ENCODE measurements around the gene MRPS5. TPM values are rescaled to one million over a fixed set of nuclear protein-coding genes. Genes with fewer than 3 reads are reported as not detected.

Gene MRPS5
- total and polyA plus RNA-seq, 2 donors from 2014 or later: 53.1 to 118 TPM

DNA sequence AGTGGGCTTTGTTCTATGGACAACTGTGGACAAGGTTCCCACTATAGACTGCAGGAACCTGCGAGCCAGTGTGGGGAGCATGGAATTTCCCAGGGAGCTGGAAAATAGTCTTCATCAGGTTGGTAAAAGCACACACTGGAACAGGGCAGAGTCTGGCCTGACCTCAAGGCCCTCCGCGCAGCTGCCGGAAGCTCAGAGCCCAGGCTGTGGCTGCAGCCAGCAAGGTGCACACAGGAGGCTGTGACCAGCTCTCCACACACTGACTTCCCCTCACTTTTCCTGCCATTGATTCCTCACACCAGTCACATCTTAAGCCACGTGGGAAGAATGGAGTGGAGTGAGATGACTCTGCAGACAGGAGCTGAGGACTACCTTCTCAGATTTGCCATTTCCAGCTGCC is 77.0 kb downstream of the MRPS5 start:
- peak overlapping the region in 1 of 3 donors; percentile 8 for H3K9ac ChIP-seq (ENCODE audit: low read length in 3 of 3)
- intact Hi-C loops (cut with DNase I): no loop called here
- no peak for FAIRE-seq
- no peaks in the 10 kb centered on the region for H3K9me3 ChIP-seq (ENCODE audit: control insufficient read depth in 2 of 3, insufficient read depth in 1 of 3, low read length in 3 of 3)
- no peaks in the 10 kb centered on the region for H3K27me3 ChIP-seq (ENCODE audit: control insufficient read depth, insufficient read depth, low read length)
- H3K4me3 ChIP-seq (ENCODE audit: low read length in 3 of 3): no peak overlapping the region
- H3K4me1 ChIP-seq (ENCODE audit: control insufficient read depth in 2 of 3, insufficient read depth in 2 of 3, low read depth in 1 of 3, low read length in 3 of 3): peaks cover 0 to 31% (median 28%) of the 10 kb centered on the region in 3 donors
- TF ChIP-seq, protein P1, sequence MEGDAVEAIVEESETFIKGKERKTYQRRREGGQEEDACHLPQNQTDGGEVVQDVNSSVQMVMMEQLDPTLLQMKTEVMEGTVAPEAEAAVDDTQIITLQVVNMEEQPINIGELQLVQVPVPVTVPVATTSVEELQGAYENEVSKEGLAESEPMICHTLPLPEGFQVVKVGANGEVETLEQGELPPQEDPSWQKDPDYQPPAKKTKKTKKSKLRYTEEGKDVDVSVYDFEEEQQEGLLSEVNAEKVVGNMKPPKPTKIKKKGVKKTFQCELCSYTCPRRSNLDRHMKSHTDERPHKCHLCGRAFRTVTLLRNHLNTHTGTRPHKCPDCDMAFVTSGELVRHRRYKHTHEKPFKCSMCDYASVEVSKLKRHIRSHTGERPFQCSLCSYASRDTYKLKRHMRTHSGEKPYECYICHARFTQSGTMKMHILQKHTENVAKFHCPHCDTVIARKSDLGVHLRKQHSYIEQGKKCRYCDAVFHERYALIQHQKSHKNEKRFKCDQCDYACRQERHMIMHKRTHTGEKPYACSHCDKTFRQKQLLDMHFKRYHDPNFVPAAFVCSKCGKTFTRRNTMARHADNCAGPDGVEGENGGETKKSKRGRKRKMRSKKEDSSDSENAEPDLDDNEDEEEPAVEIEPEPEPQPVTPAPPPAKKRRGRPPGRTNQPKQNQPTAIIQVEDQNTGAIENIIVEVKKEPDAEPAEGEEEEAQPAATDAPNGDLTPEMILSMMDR (IDR thresholded peaks at IDR 0.05; ENCODE audit: borderline replicate concordance, extremely low read depth, insufficient read depth): no peak
- H3K36me3 ChIP-seq (ENCODE audit: control insufficient read depth in 2 of 3, insufficient read depth in 3 of 3, low read length in 3 of 3): peaks cover 0 to 12% (median 2%) of the 10 kb centered on the region in 3 donors
- peak in 1 of 5 donors; percentile 66 for DNase-seq
- H3K27ac ChIP-seq (ENCODE audit: low read depth in 2 of 2, low read length in 2 of 2): peak overlapping the region; percentile 34 to 83

DNA sequence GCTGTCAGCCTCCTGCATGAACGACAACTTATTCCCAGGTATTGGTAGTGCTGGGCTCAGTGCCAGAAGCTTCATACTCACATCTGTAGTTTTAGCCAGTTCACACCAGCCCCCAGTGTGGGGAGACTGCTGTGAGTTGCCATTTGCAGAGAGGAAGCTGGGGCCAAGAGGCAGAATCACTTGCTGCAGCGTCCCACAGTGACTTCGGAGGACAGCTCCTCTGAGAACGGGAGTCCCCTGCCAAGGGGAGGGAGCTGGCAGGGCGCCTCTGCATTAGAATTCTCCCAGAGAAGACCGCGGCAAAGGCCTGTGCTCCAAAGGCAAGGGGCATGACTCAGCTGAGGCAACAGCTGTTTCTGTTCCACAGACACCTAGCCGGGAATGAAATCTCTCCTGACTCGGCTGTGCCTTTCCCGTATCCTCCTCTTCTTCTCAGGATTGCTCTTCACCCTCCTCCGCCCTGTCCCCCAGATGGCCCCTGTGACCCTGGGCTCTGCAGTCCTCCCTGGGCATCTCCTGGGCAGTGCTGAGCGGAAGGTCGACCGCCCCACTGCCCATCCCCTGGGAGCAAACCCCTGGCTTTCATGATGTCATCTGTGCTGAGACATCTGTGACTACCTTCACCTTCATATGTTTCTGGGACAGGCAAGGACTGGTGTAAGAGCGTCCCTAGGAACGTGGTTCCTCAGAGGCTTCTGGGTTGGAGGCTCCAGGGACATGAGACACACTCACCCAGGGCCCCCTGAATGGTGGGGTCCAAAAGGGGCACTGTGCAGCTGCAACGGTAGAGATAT is 78.1 kb downstream of the MRPS5 start:
- TF ChIP-seq, protein P1 (IDR thresholded peaks at IDR 0.05; ENCODE audit: borderline replicate concordance, extremely low read depth, insufficient read depth): no peak
- intact Hi-C loops (cut with DNase I): no loop called here
- H3K9me3 ChIP-seq (ENCODE audit: control insufficient read depth in 2 of 3, insufficient read depth in 1 of 3, low read length in 3 of 3): peaks cover 0 to 1% (median 0%) of the 10 kb centered on the region in 3 donors
- FAIRE-seq: no peak
- peaks cover 0 to 28% (median 28%) of the 10 kb centered on the region in 3 donors for H3K4me1 ChIP-seq (ENCODE audit: control insufficient read depth in 2 of 3, insufficient read depth in 2 of 3, low read depth in 1 of 3, low read length in 3 of 3)
- no peaks in the 10 kb centered on the region for H3K27me3 ChIP-seq (ENCODE audit: control insufficient read depth, insufficient read depth, low read length)
- peak in 3 of 5 donors; percentile 46 to 92 (median 58) for DNase-seq
- peaks cover 0 to 12% (median 2%) of the 10 kb centered on the region in 3 donors for H3K36me3 ChIP-seq (ENCODE audit: control insufficient read depth in 2 of 3, insufficient read depth in 3 of 3, low read length in 3 of 3)
- peak overlapping the region; percentile 65 to 83 for H3K27ac ChIP-seq (ENCODE audit: low read depth in 2 of 2, low read length in 2 of 2)
- H3K4me3 ChIP-seq (ENCODE audit: low read length in 3 of 3): no peak overlapping the region
- no peak overlapping the region for H3K9ac ChIP-seq (ENCODE audit: low read length in 3 of 3)

DNA sequence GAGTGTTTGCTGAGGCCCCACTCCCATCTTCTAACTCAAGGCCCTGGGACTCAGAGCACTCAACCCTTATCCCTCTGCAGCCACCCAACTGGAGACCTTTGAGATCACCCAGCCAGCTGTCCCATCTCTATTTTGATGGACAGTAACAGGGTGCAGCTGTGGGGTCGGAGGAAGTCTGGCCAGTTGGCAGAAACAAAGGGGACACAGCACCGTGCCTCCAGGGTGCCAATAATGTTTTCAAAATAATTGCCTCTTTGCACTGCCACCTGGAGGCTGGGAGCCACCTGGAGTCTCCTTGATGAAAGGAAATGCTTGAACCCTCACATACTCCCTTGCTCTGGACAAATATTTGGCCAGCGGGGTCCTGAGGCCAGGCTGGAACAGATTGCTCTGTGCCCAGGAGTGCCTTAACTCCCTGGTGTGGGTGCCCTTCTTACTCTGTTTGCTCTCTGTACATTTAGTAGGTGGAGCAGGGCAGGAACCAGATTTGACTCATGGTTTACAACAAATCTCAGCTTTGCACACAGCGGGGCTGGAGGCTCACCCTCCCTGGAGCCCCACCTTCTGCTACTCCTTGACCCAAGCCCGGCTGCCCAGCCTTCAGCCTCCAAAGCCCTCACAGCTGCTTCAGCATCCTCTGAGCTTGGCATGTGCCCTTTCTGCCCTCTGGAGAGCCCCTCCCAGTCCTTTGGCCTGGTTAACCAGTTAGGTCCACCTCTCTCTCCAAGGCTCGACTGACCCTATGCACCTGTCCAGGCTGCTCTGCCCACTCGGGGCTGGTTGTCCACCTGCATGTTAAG is 78.9 kb downstream of the MRPS5 start:
- Histone ChIP-seq H3K9ac (ENCODE audit: low read length in 3 of 3) (peak overlapping the region in 1 of 3 donors; percentile 8), H3K9me3 (ENCODE audit: control insufficient read depth in 2 of 3, insufficient read depth in 1 of 3, low read length in 3 of 3) (peaks cover 0 to 1% (median 0%) of the 10 kb centered on the region in 3 donors), H3K27me3 (ENCODE audit: control insufficient read depth, insufficient read depth, low read length) (no peaks in the 10 kb centered on the region), H3K36me3 (ENCODE audit: control insufficient read depth in 2 of 3, insufficient read depth in 3 of 3, low read length in 3 of 3) (peaks cover 0 to 12% (median 2%) of the 10 kb centered on the region in 3 donors), H3K4me1 (ENCODE audit: control insufficient read depth in 2 of 3, insufficient read depth in 2 of 3, low read depth in 1 of 3, low read length in 3 of 3) (peaks cover 0 to 28% (median 26%) of the 10 kb centered on the region in 3 donors), H3K4me3 (ENCODE audit: low read length in 3 of 3) (no peak overlapping the region), H3K27ac (ENCODE audit: low read depth in 2 of 2, low read length in 2 of 2) (peak overlapping the region; percentile 65 to 83)
- intact Hi-C loops (cut with DNase I): no loop called here
- no peak for DNase-seq
- TF ChIP-seq, protein P1 (IDR thresholded peaks at IDR 0.05; ENCODE audit: borderline replicate concordance, extremely low read depth, insufficient read depth): no peak
- FAIRE-seq: no peak

Data from kidney (tissue), 14 donors.